GM10248 (cell line): ENCODE data around the gene RBM12.

Experiments
- CTCF ChIA-PET: fragments of 300-600 bp; sonication (Branson Sonifier 250); formaldehyde crosslinking; extraction: SDS; loops from one replicate; lab custom pipeline; 2021; ENCODE audit warnings: antibody characterized with exemption; lab: Yijun Ruan, JAX
- POLR2A ChIA-PET: fragments of 350-650 bp; sonication (Branson Sonifier 250); formaldehyde crosslinking; extraction: SDS; loops from one replicate; lab custom pipeline; 2020; ENCODE audit warnings: antibody characterized with exemption; lab: Yijun Ruan, JAX
- DNase-seq: peaks from one replicate; pipeline ENCODE4 v3.0.0; 2012; ENCODE audit errors: extremely low spot score
- TF ChIP-seq, protein P1 (sequence below): IDR thresholded peaks from 2 replicates; pipeline ENCODE4 v1.5.1; 2012; ENCODE audit warnings: mild to moderate bottlenecking, low read depth; ENCODE audit errors: extremely low read depth, missing control alignments, control extremely low read depth

The RBM12 gene

DNA sequence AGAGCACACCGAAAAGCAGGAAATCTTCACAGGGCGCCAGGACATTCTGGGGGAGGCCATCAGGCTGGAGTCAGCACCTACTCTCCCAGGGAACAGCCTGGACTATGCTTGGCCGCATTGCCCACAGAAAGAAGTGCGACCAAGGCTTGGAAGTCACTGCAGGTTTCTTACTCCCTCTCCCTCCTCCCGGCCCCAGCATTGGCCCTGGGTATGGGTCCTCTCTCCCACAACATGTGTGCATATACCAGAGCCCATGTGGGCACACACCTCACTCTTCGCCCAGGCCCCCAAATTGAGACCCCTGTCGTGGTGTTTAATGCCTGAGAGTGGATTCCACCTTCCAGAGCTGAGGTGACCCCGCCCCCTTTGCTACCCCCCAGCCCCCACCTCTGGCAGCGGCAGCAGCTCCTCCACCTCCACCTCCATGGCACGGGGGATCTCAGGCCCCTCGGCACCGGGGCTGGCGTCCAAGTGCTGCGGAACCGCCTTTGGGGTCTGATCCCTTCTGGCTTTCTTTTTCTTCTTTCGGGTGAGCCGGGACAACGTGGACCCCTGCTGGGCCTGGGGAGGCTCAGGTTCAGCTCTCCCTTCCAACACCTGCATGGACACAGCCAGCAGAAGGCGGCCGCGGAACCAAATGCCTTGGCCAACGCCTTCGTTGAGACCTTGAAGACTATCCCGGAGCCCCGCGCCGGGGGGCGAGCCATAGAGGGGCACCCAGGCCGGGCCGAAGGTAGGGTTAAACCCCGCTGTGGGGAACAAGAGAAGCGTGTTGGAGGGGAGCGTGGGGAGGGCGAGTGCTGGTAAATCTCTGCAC is 64.3 kb downstream of the RBM12 start:
- ChIA-PET CTCF (interaction anchor here (1.1 to 7.6 kb wide), 5 partner anchors 11 to 353 kb away, joined by 3 to 87 read pairs (median 4); partner anchors contain the start of genes ERGIC3 and SPAG4), POLR2A (no interaction called here)
- TF ChIP-seq, protein P1, sequence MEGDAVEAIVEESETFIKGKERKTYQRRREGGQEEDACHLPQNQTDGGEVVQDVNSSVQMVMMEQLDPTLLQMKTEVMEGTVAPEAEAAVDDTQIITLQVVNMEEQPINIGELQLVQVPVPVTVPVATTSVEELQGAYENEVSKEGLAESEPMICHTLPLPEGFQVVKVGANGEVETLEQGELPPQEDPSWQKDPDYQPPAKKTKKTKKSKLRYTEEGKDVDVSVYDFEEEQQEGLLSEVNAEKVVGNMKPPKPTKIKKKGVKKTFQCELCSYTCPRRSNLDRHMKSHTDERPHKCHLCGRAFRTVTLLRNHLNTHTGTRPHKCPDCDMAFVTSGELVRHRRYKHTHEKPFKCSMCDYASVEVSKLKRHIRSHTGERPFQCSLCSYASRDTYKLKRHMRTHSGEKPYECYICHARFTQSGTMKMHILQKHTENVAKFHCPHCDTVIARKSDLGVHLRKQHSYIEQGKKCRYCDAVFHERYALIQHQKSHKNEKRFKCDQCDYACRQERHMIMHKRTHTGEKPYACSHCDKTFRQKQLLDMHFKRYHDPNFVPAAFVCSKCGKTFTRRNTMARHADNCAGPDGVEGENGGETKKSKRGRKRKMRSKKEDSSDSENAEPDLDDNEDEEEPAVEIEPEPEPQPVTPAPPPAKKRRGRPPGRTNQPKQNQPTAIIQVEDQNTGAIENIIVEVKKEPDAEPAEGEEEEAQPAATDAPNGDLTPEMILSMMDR: no peak
- DNase-seq: no peak

DNA sequence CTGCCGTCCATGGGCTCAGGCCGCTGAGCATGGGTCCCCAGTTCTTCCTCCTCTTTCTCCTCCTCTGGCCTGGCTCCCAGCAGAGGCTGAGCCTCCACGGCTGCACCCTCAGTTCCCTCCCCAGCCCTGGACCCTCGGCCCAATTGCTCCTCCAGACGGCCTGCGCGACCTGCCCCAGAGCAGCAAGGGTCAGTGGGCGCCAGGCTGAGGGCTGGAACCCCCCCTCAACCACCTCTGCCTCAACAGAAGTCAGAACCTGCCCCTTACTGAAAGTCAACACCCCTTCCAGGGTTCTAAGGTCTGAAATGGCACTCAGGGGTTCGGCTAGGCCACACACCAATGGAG is 65.0 kb downstream of the RBM12 start:
- no peak for DNase-seq
- ChIA-PET POLR2A (no interaction called here), CTCF (no interaction called here)
- TF ChIP-seq, protein P1: no peak
